ENCODE measurements around the gene CARS1.

The CARS1 gene

GRCh38 chr11:2964782-2965181, 92.4 kb downstream of the CARS1 start:
- DNase-seq = no peak
- no peak overlapping the region for H3K4me3 ChIP-seq (ENCODE audit: control insufficient read depth in 1 of 7, extremely low read depth in 1 of 7, insufficient read depth in 4 of 7, low read depth in 2 of 7, low read length in 6 of 7)
- 100% methylated on average over 4 of the region's 4 CpGs for WGBS (ENCODE audit: insufficient coverage)
- no peaks in the 10 kb centered on the region for H3K4me1 ChIP-seq (ENCODE audit: control extremely low read depth in 1 of 4, control insufficient read depth in 4 of 4, insufficient read depth in 4 of 4, low read length in 3 of 4)
- H3K36me3 ChIP-seq (ENCODE audit: control insufficient read depth in 4 of 4, insufficient read depth in 4 of 4, low read length in 3 of 4) = peaks cover 39 to 91% (median 68%) of the 10 kb centered on the region in 4 experiments
- H3K27ac ChIP-seq (ENCODE audit: insufficient read depth in 1 of 2, low read depth in 1 of 2, low read length in 2 of 2, poor library complexity in 1 of 2, severe bottlenecking in 2 of 2) = no peak overlapping the region
- ChIA-PET POLR2A (no interaction called here), CTCF (interaction anchor here (2.1 to 2.2 kb wide), 2 partner anchors 10 kb away, joined by 10 to 14 read pairs; no protein-coding TSS in a partner anchor)
- H3K27me3 ChIP-seq (replicated peaks in 2 of 5; ENCODE audit: control insufficient read depth in 4 of 5, insufficient read depth in 5 of 5, low read length in 4 of 5) = no peaks in the 10 kb centered on the region
- no peaks in the 10 kb centered on the region for H3K9me3 ChIP-seq (ENCODE audit: control extremely low read depth in 1 of 5, control insufficient read depth in 4 of 5, insufficient read depth in 2 of 5, low read depth in 1 of 5, low read length in 4 of 5)

GRCh38 chr11:2963761-2964160, 93.5 kb downstream of the CARS1 start:
- Histone ChIP-seq H3K27ac (ENCODE audit: insufficient read depth in 1 of 2, low read depth in 1 of 2, low read length in 2 of 2, poor library complexity in 1 of 2, severe bottlenecking in 2 of 2) (no peak overlapping the region), H3K4me3 (ENCODE audit: control insufficient read depth in 1 of 7, extremely low read depth in 1 of 7, insufficient read depth in 4 of 7, low read depth in 2 of 7, low read length in 6 of 7) (no peak overlapping the region), H3K27me3 (replicated peaks in 2 of 5; ENCODE audit: control insufficient read depth in 4 of 5, insufficient read depth in 5 of 5, low read length in 4 of 5) (no peaks in the 10 kb centered on the region), H3K9me3 (ENCODE audit: control extremely low read depth in 1 of 5, control insufficient read depth in 4 of 5, insufficient read depth in 2 of 5, low read depth in 1 of 5, low read length in 4 of 5) (no peaks in the 10 kb centered on the region), H3K4me1 (ENCODE audit: control extremely low read depth in 1 of 4, control insufficient read depth in 4 of 4, insufficient read depth in 4 of 4, low read length in 3 of 4) (no peaks in the 10 kb centered on the region), H3K36me3 (ENCODE audit: control insufficient read depth in 4 of 4, insufficient read depth in 4 of 4, low read length in 3 of 4) (peaks cover 43 to 91% (median 68%) of the 10 kb centered on the region in 4 experiments)
- WGBS (ENCODE audit: insufficient coverage) = 99% methylated on average over 6 of the region's 6 CpGs
- ChIA-PET POLR2A (no interaction called here), CTCF (interaction anchor here (1.8 kb wide), 1 partner anchor 10 kb away, joined by 4 read pairs; no protein-coding TSS in a partner anchor)
- DNase-seq = no peak

GRCh38 chr11:2963112-2963754, 94.0 kb downstream of the CARS1 start:
- H3K27me3 ChIP-seq (replicated peaks in 2 of 5; ENCODE audit: control insufficient read depth in 4 of 5, insufficient read depth in 5 of 5, low read length in 4 of 5) = no peaks in the 10 kb centered on the region
- H3K4me3 ChIP-seq (ENCODE audit: control insufficient read depth in 1 of 7, extremely low read depth in 1 of 7, insufficient read depth in 4 of 7, low read depth in 2 of 7, low read length in 6 of 7) = no peak overlapping the region
- no peaks in the 10 kb centered on the region for H3K4me1 ChIP-seq (ENCODE audit: control extremely low read depth in 1 of 4, control insufficient read depth in 4 of 4, insufficient read depth in 4 of 4, low read length in 3 of 4)
- no peak for DNase-seq
- 94% methylated on average over 7 of the region's 7 CpGs for WGBS (ENCODE audit: insufficient coverage)
- H3K9me3 ChIP-seq (ENCODE audit: control extremely low read depth in 1 of 5, control insufficient read depth in 4 of 5, insufficient read depth in 2 of 5, low read depth in 1 of 5, low read length in 4 of 5) = no peaks in the 10 kb centered on the region
- no peak overlapping the region for H3K27ac ChIP-seq (ENCODE audit: insufficient read depth in 1 of 2, low read depth in 1 of 2, low read length in 2 of 2, poor library complexity in 1 of 2, severe bottlenecking in 2 of 2)
- ChIA-PET POLR2A (interaction anchor here (0.7 kb wide), 1 partner anchor 23 kb away, joined by 3 read pairs; no protein-coding TSS in a partner anchor), CTCF (interaction anchor here (1.8 kb wide), 1 partner anchor 9 kb away, joined by 4 read pairs; no protein-coding TSS in a partner anchor)
- peaks cover 42 to 91% (median 69%) of the 10 kb centered on the region in 4 experiments for H3K36me3 ChIP-seq (ENCODE audit: control insufficient read depth in 4 of 4, insufficient read depth in 4 of 4, low read length in 3 of 4)

- POLR2A ChIA-PET = no interaction called here
- H3K4me1 ChIP-seq (ENCODE audit: control extremely low read depth in 1 of 4, control insufficient read depth in 4 of 4, insufficient read depth in 4 of 4, low read length in 3 of 4) = no peaks in the 10 kb centered on the region
- H3K36me3 ChIP-seq (ENCODE audit: control insufficient read depth in 4 of 4, insufficient read depth in 4 of 4, low read length in 3 of 4) = peaks cover 32 to 91% (median 72%) of the 10 kb centered on the region in 4 experiments
These were observed 96.1 kb downstream of the CARS1 start for GRCh38 chr11:2961080-2961479.

GRCh38 chr11:2960139-2960538, 97.1 kb downstream of the CARS1 start:
- no peaks in the 10 kb centered on the region for H3K9me3 ChIP-seq (ENCODE audit: control extremely low read depth in 1 of 5, control insufficient read depth in 4 of 5, insufficient read depth in 2 of 5, low read depth in 1 of 5, low read length in 4 of 5)
- H3K4me1 ChIP-seq (ENCODE audit: control extremely low read depth in 1 of 4, control insufficient read depth in 4 of 4, insufficient read depth in 4 of 4, low read length in 3 of 4) = no peaks in the 10 kb centered on the region
- no peaks in the 10 kb centered on the region for H3K27me3 ChIP-seq (replicated peaks in 2 of 5; ENCODE audit: control insufficient read depth in 4 of 5, insufficient read depth in 5 of 5, low read length in 4 of 5)
- ChIA-PET POLR2A (no interaction called here), CTCF (interaction anchor here (1.2 to 3.7 kb wide), 2 partner anchors 15 to 60 kb away, joined by 3 to 12 read pairs; no protein-coding TSS in a partner anchor)
- H3K4me3 ChIP-seq (ENCODE audit: control insufficient read depth in 1 of 7, extremely low read depth in 1 of 7, insufficient read depth in 4 of 7, low read depth in 2 of 7, low read length in 6 of 7) = no peak overlapping the region
- H3K27ac ChIP-seq (ENCODE audit: insufficient read depth in 1 of 2, low read depth in 1 of 2, low read length in 2 of 2, poor library complexity in 1 of 2, severe bottlenecking in 2 of 2) = no peak overlapping the region
- peaks cover 31 to 92% (median 75%) of the 10 kb centered on the region in 4 experiments for H3K36me3 ChIP-seq (ENCODE audit: control insufficient read depth in 4 of 4, insufficient read depth in 4 of 4, low read length in 3 of 4)
- DNase-seq = no peak
- WGBS (ENCODE audit: insufficient coverage) = 100% methylated on average over 2 of the region's 7 CpGs

More at GRCh38 chr11:2961080-2961479, 96.1 kb downstream of the CARS1 start:
- no peak for DNase-seq
- Histone ChIP-seq H3K27ac (ENCODE audit: insufficient read depth in 1 of 2, low read depth in 1 of 2, low read length in 2 of 2, poor library complexity in 1 of 2, severe bottlenecking in 2 of 2) (peak overlapping the region in 1 of 2 experiments; percentile 9), H3K4me3 (ENCODE audit: control insufficient read depth in 1 of 7, extremely low read depth in 1 of 7, insufficient read depth in 4 of 7, low read depth in 2 of 7, low read length in 6 of 7) (no peak overlapping the region), H3K9me3 (ENCODE audit: control extremely low read depth in 1 of 5, control insufficient read depth in 4 of 5, insufficient read depth in 2 of 5, low read depth in 1 of 5, low read length in 4 of 5) (no peaks in the 10 kb centered on the region), H3K27me3 (replicated peaks in 2 of 5; ENCODE audit: control insufficient read depth in 4 of 5, insufficient read depth in 5 of 5, low read length in 4 of 5) (no peaks in the 10 kb centered on the region)
- CTCF ChIA-PET = interaction anchor here (1.0 to 3.7 kb wide), 2 partner anchors 14 to 21 kb away, joined by 3 to 12 read pairs; no protein-coding TSS in a partner anchor
- 100% methylated on average over 1 of the region's 5 CpGs for WGBS (ENCODE audit: insufficient coverage)

GRCh38 chr11:2958251-2958650, 99.0 kb downstream of the CARS1 start:
- Histone ChIP-seq H3K9me3 (ENCODE audit: control extremely low read depth in 1 of 5, control insufficient read depth in 4 of 5, insufficient read depth in 2 of 5, low read depth in 1 of 5, low read length in 4 of 5) (no peaks in the 10 kb centered on the region), H3K36me3 (ENCODE audit: control insufficient read depth in 4 of 4, insufficient read depth in 4 of 4, low read length in 3 of 4) (peaks cover 27 to 93% (median 78%) of the 10 kb centered on the region in 4 experiments), H3K27ac (ENCODE audit: insufficient read depth in 1 of 2, low read depth in 1 of 2, low read length in 2 of 2, poor library complexity in 1 of 2, severe bottlenecking in 2 of 2) (no peak overlapping the region), H3K4me3 (ENCODE audit: control insufficient read depth in 1 of 7, extremely low read depth in 1 of 7, insufficient read depth in 4 of 7, low read depth in 2 of 7, low read length in 6 of 7) (no peak overlapping the region), H3K4me1 (ENCODE audit: control extremely low read depth in 1 of 4, control insufficient read depth in 4 of 4, insufficient read depth in 4 of 4, low read length in 3 of 4) (peaks cover 0 to 2% (median 0%) of the 10 kb centered on the region in 4 experiments), H3K27me3 (replicated peaks in 2 of 5; ENCODE audit: control insufficient read depth in 4 of 5, insufficient read depth in 5 of 5, low read length in 4 of 5) (no peaks in the 10 kb centered on the region)
- ChIA-PET CTCF (interaction anchor here (1.1 to 1.9 kb wide), 4 partner anchors 12 to 29 kb away, joined by 5 to 12 read pairs (median 6); partner anchors contain the start of gene PHLDA2), POLR2A (no interaction called here)
- 65% methylated on average over 2 of the region's 3 CpGs for WGBS (ENCODE audit: insufficient coverage)
- DNase-seq = no peak

- 97% methylated on average over 6 of the region's 6 CpGs for WGBS (ENCODE audit: insufficient coverage)
- no peaks in the 10 kb centered on the region for H3K27me3 ChIP-seq (replicated peaks in 2 of 5; ENCODE audit: control insufficient read depth in 4 of 5, insufficient read depth in 5 of 5, low read length in 4 of 5)
- ChIA-PET POLR2A (no interaction called here), CTCF (interaction anchor here (0.5 to 4.0 kb wide), 9 partner anchors 10 to 116 kb away, joined by 3 to 14 read pairs (median 4); partner anchors contain the start of gene PHLDA2)
- no peaks in the 10 kb centered on the region for H3K9me3 ChIP-seq (ENCODE audit: control extremely low read depth in 1 of 5, control insufficient read depth in 4 of 5, insufficient read depth in 2 of 5, low read depth in 1 of 5, low read length in 4 of 5)
- H3K36me3 ChIP-seq (ENCODE audit: control insufficient read depth in 4 of 4, insufficient read depth in 4 of 4, low read length in 3 of 4) = peaks cover 33 to 98% (median 86%) of the 10 kb centered on the region in 4 experiments
- no peak overlapping the region for H3K27ac ChIP-seq (ENCODE audit: insufficient read depth in 1 of 2, low read depth in 1 of 2, low read length in 2 of 2, poor library complexity in 1 of 2, severe bottlenecking in 2 of 2)
- no peak overlapping the region for H3K4me3 ChIP-seq (ENCODE audit: control insufficient read depth in 1 of 7, extremely low read depth in 1 of 7, insufficient read depth in 4 of 7, low read depth in 2 of 7, low read length in 6 of 7)
- DNase-seq = no peak
- peaks cover 0 to 17% (median 12%) of the 10 kb centered on the region in 4 experiments for H3K4me1 ChIP-seq (ENCODE audit: control extremely low read depth in 1 of 4, control insufficient read depth in 4 of 4, insufficient read depth in 4 of 4, low read length in 3 of 4)
These were observed 101.2 kb downstream of the CARS1 start for GRCh38 chr11:2955906-2956476.

Measured in common myeloid progenitor, CD34-positive (primary cell).